ENCODE results near the gene OGG1. TPM values are rescaled to one million over a fixed set of nuclear protein-coding genes. Genes with fewer than 3 reads are reported as not detected.

Gene OGG1
- 10 to 100 TPM; 33.4 to 52.1 (median 34.7) TPM for total RNA-seq
- total RNA-seq (2013), result 35.6 TPM

DNA sequence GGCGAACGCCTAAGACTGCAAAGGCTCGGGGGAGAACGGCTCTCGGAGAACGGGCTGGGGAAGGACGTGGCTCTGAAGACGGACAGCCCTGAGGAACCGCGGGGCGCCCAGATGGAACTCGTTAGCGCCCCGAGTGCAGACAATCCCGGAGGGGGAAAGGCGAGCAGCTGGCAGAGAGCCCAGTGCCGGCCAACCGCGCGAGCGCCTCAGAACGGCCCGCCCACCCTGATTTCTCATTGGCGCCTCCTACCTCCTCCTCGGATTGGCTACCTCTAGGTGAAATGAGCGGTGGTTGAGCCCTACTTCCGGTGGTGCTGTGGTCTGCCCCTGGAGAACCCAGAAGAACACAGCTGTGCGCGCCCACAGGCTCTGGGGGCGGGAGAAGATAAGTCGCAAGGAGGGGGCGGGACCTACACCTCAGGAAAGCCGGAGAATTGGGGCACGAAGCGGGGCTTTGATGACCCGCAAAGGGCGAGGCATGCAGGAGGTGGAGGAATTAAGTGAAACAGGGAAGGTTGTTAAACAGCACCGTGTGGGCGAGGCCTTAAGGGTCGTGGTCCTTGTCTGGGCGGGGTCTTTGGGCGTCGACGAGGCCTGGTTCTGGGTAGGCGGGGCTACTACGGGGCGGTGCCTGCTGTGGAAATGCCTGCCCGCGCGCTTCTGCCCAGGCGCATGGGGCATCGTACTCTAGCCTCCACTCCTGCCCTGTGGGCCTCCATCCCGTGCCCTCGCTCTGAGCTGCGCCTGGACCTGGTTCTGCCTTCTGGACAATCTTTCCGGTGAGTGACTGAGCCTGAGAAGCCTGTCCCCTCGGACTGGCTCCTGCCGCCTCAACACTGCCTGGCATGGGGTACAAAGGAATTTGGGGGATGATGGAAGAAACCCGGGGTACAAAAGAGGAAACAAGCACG is at the start of gene OGG1:
TSS of gene OGG1 (plus strand) at position 308 of the 911 bp plus-strand sequence. CDS start at position 643, 335 bp downstream.
- intact Hi-C loops (cut with micrococcal nuclease), result loop anchor here (1.0 to 5.0 kb wide), 4 partner anchors 19 to 57 kb away; partner anchors contain the start of genes BRPF1, CAMK1 and TADA3
- peaks cover 49 to 50% of the 10 kb centered on the region in 2 donors for H3K4me1 Mint-ChIP-seq
- Histone ChIP-seq H3K4me3 (ENCODE audit: low read length) (peak within 1 kb of the TSS; percentile 67), H3K27ac (ENCODE audit: low read length) (peak within 1 kb of the TSS; percentile 54), H3K36me3 (ENCODE audit: control insufficient read depth, insufficient read depth, low read length) (peaks cover 59% of the 10 kb centered on the region), H3K4me1 (ENCODE audit: control insufficient read depth, insufficient read depth, low read length) (peaks cover 41% of the 10 kb centered on the region), H3K9me3 (ENCODE audit: control insufficient read depth, insufficient read depth, low read length) (no peaks in the 10 kb centered on the region), H3K27me3 (ENCODE audit: control insufficient read depth, insufficient read depth, low read length) (no peaks in the 10 kb centered on the region)
- WGBS (ENCODE audit: insufficient coverage), result under 1% methylated on average over 60 of the region's 60 CpGs
- H3K4me3 Mint-ChIP-seq, result peak within 1 kb of the TSS; percentile 94
- TF ChIP-seq CTCF (IDR thresholded peaks at IDR 0.05), result no peak
- no peaks in the 10 kb centered on the region for H3K9me3 Mint-ChIP-seq
- H3K27me3 Mint-ChIP-seq (ENCODE audit: low read depth in 2 of 2), result no peaks in the 10 kb centered on the region
- peak; percentile 96 to 97 for DNase-seq
- no peaks in the 10 kb centered on the region for H3K36me3 Mint-ChIP-seq
- ATAC-seq, result peak; percentile 89 to 97 (median 95)
- peak within 1 kb of the TSS; percentile 91 for H3K27ac Mint-ChIP-seq

DNA sequence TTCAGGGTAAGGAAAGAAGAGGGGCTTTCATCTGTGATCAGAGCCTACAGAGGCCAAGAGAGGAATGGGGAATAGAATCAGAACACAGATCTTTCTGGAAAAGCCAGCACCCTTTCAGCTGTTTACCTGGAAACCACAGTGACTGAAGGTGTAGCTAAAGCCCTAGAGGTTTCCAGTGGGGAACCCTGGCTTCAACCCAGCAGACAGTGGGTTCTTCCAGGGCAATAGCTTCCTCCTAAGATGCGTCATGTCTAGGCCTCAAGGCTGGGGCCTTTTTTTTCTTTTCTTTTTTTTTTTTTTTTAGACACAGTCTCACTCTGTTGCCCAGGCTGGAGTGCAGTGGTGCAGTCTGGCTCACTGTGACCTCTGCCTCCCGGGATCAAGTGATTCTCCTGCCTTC is 49.2 kb upstream of the OGG1 start:
- no peak for TF ChIP-seq CTCF (IDR thresholded peaks at IDR 0.05)
- DNase-seq, result no peak
- no peak for ATAC-seq
- Histone ChIP-seq H3K4me1 (ENCODE audit: control insufficient read depth, insufficient read depth, low read length) (peaks cover 14% of the 10 kb centered on the region), H3K4me3 (ENCODE audit: low read length) (no peak overlapping the region), H3K9me3 (ENCODE audit: control insufficient read depth, insufficient read depth, low read length) (no peaks in the 10 kb centered on the region), H3K36me3 (ENCODE audit: control insufficient read depth, insufficient read depth, low read length) (peaks cover 40% of the 10 kb centered on the region), H3K27ac (ENCODE audit: low read length) (no peak overlapping the region), H3K27me3 (ENCODE audit: control insufficient read depth, insufficient read depth, low read length) (peaks cover 13% of the 10 kb centered on the region)
- 83% methylated on average over 2 of the region's 2 CpGs for WGBS (ENCODE audit: insufficient coverage)
- H3K36me3 Mint-ChIP-seq, result no peaks in the 10 kb centered on the region
- intact Hi-C loops (cut with micrococcal nuclease), result no loop called here
- peaks cover 0 to 17% of the 10 kb centered on the region in 2 donors for H3K4me1 Mint-ChIP-seq
- no peaks in the 10 kb centered on the region for H3K9me3 Mint-ChIP-seq
- H3K4me3 Mint-ChIP-seq, result no peak overlapping the region
- H3K27me3 Mint-ChIP-seq (ENCODE audit: low read depth in 2 of 2), result peaks cover 0 to 11% of the 10 kb centered on the region in 2 donors
- H3K27ac Mint-ChIP-seq, result no peak overlapping the region

DNA sequence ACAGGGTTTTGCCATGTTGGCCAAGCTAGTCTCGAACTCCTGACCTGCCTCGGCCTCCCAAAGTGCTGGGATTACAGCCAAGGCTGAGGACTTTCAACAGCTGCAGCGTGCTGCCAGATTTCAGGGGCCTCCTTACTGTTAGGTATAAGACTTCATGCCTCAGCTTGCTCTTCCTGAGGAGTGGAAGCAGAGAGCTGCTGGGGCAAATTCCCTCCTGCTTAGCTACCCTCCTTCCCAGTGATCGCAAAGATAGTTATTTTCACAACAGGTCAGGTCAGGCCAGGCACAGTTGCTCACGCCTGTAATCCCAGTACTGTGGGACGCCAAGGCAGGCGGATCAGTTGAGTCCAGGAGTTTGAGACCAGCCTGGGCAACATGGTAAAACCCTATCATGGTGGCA is 48.7 kb upstream of the OGG1 start:
- ATAC-seq, result no peak
- Histone ChIP-seq H3K27me3 (ENCODE audit: control insufficient read depth, insufficient read depth, low read length) (peaks cover 13% of the 10 kb centered on the region), H3K4me3 (ENCODE audit: low read length) (no peak overlapping the region), H3K4me1 (ENCODE audit: control insufficient read depth, insufficient read depth, low read length) (peaks cover 14% of the 10 kb centered on the region), H3K9me3 (ENCODE audit: control insufficient read depth, insufficient read depth, low read length) (no peaks in the 10 kb centered on the region), H3K27ac (ENCODE audit: low read length) (no peak overlapping the region), H3K36me3 (ENCODE audit: control insufficient read depth, insufficient read depth, low read length) (peaks cover 36% of the 10 kb centered on the region)
- peaks cover 3 to 11% of the 10 kb centered on the region in 2 donors for H3K27me3 Mint-ChIP-seq (ENCODE audit: low read depth in 2 of 2)
- no peak for TF ChIP-seq CTCF (IDR thresholded peaks at IDR 0.05)
- WGBS (ENCODE audit: insufficient coverage), result 98% methylated on average over 7 of the region's 7 CpGs
- no peaks in the 10 kb centered on the region for H3K9me3 Mint-ChIP-seq
- DNase-seq, result no peak
- intact Hi-C loops (cut with micrococcal nuclease), result no loop called here
- no peak overlapping the region for H3K27ac Mint-ChIP-seq
- no peaks in the 10 kb centered on the region for H3K36me3 Mint-ChIP-seq
- H3K4me1 Mint-ChIP-seq, result peaks cover 0 to 17% of the 10 kb centered on the region in 2 donors
- no peak overlapping the region for H3K4me3 Mint-ChIP-seq
